PC-9 (cell line): ENCODE measurements around the gene CDH24.
A peak's percentile ranks its signal among the peaks of the same experiment; 100 is the strongest.

Source experiments
- EZH2 ChIP-seq: fragments of 200-600 bp; sonication (generic); IDR thresholded peaks from 2 replicates; pipeline ENCODE4 v1.8.0; 2017; ENCODE audit warnings: antibody characterized with exemption, low read depth
- TF ChIP-seq, protein P1 (sequence below): fragments of 200-600 bp; sonication (generic); conservative IDR thresholded peaks from 2 replicates; pipeline ENCODE4 v1.6.1; 2017; ENCODE audit warnings: mixed run types, antibody characterized with exemption, mild to moderate bottlenecking, moderate library complexity

DNA sequence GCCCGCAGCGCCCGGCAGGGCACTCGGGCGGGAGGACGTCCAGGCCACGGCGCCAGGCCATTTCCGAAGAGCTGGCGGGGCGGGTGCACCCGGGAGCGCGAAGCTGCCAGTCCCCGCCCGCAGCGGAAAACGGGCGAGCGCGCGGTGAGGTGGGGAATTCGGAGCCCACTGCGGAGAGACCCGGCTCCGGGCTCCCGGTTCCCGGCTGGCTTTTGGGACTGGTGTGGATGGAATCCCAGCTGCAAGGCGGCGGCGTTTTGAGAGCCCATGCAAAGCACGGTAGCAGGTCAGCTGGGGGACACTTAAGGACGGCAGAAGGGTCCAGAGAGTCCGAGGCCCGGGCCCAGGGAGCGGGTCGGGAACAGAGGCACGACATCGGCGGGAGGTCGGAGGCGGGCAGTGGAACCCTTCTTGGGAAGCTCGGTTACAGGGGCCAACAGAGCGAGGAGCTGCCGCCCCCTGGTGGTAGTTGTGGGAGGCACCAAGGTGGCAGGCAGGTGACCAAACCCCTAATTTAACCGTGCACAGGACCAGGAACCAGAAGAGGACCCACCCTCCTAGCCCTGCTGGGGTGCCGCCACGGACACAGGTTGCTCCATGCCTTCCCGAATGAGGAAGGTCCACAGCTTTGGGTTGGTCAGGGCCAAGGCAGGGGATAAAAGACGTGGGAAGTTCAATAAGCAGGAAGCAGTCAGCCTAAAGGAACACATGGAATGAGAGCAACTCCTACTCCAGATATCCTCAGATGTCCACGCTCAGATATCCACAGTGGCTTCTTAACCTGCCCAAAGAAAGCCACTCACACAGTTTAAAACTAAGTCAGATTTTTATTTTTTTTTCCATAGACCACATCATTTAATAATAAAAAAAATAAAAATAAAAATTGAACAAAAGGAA, 685 bp upstream of the CDH24 start:
- TF ChIP-seq, protein P1, sequence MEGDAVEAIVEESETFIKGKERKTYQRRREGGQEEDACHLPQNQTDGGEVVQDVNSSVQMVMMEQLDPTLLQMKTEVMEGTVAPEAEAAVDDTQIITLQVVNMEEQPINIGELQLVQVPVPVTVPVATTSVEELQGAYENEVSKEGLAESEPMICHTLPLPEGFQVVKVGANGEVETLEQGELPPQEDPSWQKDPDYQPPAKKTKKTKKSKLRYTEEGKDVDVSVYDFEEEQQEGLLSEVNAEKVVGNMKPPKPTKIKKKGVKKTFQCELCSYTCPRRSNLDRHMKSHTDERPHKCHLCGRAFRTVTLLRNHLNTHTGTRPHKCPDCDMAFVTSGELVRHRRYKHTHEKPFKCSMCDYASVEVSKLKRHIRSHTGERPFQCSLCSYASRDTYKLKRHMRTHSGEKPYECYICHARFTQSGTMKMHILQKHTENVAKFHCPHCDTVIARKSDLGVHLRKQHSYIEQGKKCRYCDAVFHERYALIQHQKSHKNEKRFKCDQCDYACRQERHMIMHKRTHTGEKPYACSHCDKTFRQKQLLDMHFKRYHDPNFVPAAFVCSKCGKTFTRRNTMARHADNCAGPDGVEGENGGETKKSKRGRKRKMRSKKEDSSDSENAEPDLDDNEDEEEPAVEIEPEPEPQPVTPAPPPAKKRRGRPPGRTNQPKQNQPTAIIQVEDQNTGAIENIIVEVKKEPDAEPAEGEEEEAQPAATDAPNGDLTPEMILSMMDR: peak; percentile 82
- no peak for TF ChIP-seq EZH2
